Measurements from ENCODE around the gene POR. TPM values are rescaled to one million over a fixed set of nuclear protein-coding genes. Genes with fewer than 3 reads are reported as not detected.
A peak's percentile ranks its signal among the peaks of the same experiment; 100 is the strongest.

Gene POR
- total RNA-seq, 1 experiment from 2014 or later = 151 TPM

- 0 out of 2 replicates have a peak overlapping the region, but pooled peaks have one; percentile 68 for H3K27ac Mint-ChIP-seq
Measured at GRCh38 chr7:75963381-75963995, 48.5 kb downstream of the POR start.

GRCh38 chr7:75965617-75966016 lies 50.7 kb downstream of the POR start:
- no peaks in the 10 kb centered on the region for H3K9me3 Mint-ChIP-seq
- H3K27me3 Mint-ChIP-seq (ENCODE audit: low read depth) = no peaks in the 10 kb centered on the region; the same call in 1 of the 2 replicates
- H3K4me3 Mint-ChIP-seq = no peak overlapping the region
- H3K36me3 Mint-ChIP-seq = peaks cover 15% of the 10 kb centered on the region
- ChIA-PET POLR2A (no interaction called here), CTCF (interaction anchor here (0.5 to 1.3 kb wide), 4 partner anchors 8 to 99 kb away, joined by 3 to 4 read pairs (median 4); no protein-coding TSS in a partner anchor)
- ATAC-seq (no peak), DNase-seq (ENCODE audit: low spot score) (no peak)
- H3K27ac Mint-ChIP-seq = peak overlapping the region; percentile 50
- TF ChIP-seq ZNF138 (CRISPR knock-in tag; conservative IDR thresholded peaks at IDR 0.05) = no peak
- TF ChIP-seq ZMAT4 (CRISPR knock-in tag; IDR thresholded peaks at IDR 0.05) = no peak
- TF ChIP-seq FOXJ3 (CRISPR knock-in tag; IDR thresholded peaks at IDR 0.05; ENCODE audit: borderline replicate concordance) = no peak
- TF ChIP-seq ZNF317 (CRISPR knock-in tag; IDR thresholded peaks at IDR 0.05; ENCODE audit: borderline replicate concordance, low read depth) = no peak
- TF ChIP-seq IRF2 (CRISPR knock-in tag; IDR thresholded peaks at IDR 0.05; ENCODE audit: borderline replicate concordance, low read depth) = no peak
- TF ChIP-seq, protein P1, sequence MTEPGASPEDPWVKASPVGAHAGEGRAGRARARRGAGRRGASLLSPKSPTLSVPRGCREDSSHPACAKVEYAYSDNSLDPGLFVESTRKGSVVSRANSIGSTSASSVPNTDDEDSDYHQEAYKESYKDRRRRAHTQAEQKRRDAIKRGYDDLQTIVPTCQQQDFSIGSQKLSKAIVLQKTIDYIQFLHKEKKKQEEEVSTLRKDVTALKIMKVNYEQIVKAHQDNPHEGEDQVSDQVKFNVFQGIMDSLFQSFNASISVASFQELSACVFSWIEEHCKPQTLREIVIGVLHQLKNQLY (CRISPR knock-in tag; IDR thresholded peaks at IDR 0.05) = no peak
- TF ChIP-seq OVOL2 (CRISPR knock-in tag; IDR thresholded peaks at IDR 0.05; ENCODE audit: borderline replicate concordance) = no peak
- no peak for TF ChIP-seq CBFB (CRISPR knock-in tag; IDR thresholded peaks at IDR 0.05; ENCODE audit: low read depth)
- no peak for TF ChIP-seq ZBTB43 (CRISPR knock-in tag; IDR thresholded peaks at IDR 0.05)
- no peak for TF ChIP-seq FOXP1 (CRISPR knock-in tag; IDR thresholded peaks at IDR 0.05; ENCODE audit: borderline replicate concordance)
- TF ChIP-seq, protein P2, sequence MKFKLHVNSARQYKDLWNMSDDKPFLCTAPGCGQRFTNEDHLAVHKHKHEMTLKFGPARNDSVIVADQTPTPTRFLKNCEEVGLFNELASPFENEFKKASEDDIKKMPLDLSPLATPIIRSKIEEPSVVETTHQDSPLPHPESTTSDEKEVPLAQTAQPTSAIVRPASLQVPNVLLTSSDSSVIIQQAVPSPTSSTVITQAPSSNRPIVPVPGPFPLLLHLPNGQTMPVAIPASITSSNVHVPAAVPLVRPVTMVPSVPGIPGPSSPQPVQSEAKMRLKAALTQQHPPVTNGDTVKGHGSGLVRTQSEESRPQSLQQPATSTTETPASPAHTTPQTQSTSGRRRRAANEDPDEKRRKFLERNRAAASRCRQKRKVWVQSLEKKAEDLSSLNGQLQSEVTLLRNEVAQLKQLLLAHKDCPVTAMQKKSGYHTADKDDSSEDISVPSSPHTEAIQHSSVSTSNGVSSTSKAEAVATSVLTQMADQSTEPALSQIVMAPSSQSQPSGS (CRISPR knock-in tag; IDR thresholded peaks at IDR 0.05; ENCODE audit: borderline replicate concordance, low read depth) = no peak
- H3K4me1 Mint-ChIP-seq = no peaks in the 10 kb centered on the region

More at GRCh38 chr7:75963381-75963995, 48.5 kb downstream of the POR start:
- Mint-ChIP-seq H3K4me3 (no peak overlapping the region), H3K4me1 (peaks cover 6% of the 10 kb centered on the region), H3K9me3 (no peaks in the 10 kb centered on the region), H3K27me3 (ENCODE audit: low read depth) (no peaks in the 10 kb centered on the region; the same call in 1 of the 2 replicates), H3K36me3 (peaks cover 20% of the 10 kb centered on the region)
- TF ChIP-seq, protein P3, sequence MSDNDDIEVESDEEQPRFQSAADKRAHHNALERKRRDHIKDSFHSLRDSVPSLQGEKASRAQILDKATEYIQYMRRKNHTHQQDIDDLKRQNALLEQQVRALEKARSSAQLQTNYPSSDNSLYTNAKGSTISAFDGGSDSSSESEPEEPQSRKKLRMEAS (CRISPR knock-in tag; IDR thresholded peaks at IDR 0.05) = no peak
- TF ChIP-seq SOX15 (CRISPR knock-in tag; IDR thresholded peaks at IDR 0.05) (no peak), NFATC4 (CRISPR knock-in tag; IDR thresholded peaks at IDR 0.05) (no peak), ZMAT4 (CRISPR knock-in tag; IDR thresholded peaks at IDR 0.05) (no peak)
- no peak for DNase-seq (ENCODE audit: low spot score)
- POLR2A ChIA-PET = interaction anchor here (0.5 kb wide), 1 partner anchor 1293 kb away, joined by 3 read pairs; no protein-coding TSS in a partner anchor
- CTCF ChIA-PET = no interaction called here
- ATAC-seq = no peak

- H3K27me3 Mint-ChIP-seq (ENCODE audit: low read depth) = no peaks in the 10 kb centered on the region; the same call in 1 of the 2 replicates
- ChIA-PET CTCF (interaction anchor here (0.5 to 1.3 kb wide), 4 partner anchors 9 to 100 kb away, joined by 3 to 4 read pairs (median 4); no protein-coding TSS in a partner anchor), POLR2A (no interaction called here)
- H3K4me1 Mint-ChIP-seq = no peaks in the 10 kb centered on the region
- peak overlapping the region; percentile 53 for H3K27ac Mint-ChIP-seq
- ATAC-seq (no peak), DNase-seq (ENCODE audit: low spot score) (no peak)
- H3K36me3 Mint-ChIP-seq = peaks cover 13% of the 10 kb centered on the region
- no peak overlapping the region for H3K4me3 Mint-ChIP-seq
- H3K9me3 Mint-ChIP-seq = no peaks in the 10 kb centered on the region
- TF ChIP-seq, protein P4, sequence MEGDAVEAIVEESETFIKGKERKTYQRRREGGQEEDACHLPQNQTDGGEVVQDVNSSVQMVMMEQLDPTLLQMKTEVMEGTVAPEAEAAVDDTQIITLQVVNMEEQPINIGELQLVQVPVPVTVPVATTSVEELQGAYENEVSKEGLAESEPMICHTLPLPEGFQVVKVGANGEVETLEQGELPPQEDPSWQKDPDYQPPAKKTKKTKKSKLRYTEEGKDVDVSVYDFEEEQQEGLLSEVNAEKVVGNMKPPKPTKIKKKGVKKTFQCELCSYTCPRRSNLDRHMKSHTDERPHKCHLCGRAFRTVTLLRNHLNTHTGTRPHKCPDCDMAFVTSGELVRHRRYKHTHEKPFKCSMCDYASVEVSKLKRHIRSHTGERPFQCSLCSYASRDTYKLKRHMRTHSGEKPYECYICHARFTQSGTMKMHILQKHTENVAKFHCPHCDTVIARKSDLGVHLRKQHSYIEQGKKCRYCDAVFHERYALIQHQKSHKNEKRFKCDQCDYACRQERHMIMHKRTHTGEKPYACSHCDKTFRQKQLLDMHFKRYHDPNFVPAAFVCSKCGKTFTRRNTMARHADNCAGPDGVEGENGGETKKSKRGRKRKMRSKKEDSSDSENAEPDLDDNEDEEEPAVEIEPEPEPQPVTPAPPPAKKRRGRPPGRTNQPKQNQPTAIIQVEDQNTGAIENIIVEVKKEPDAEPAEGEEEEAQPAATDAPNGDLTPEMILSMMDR (IDR thresholded peaks at IDR 0.05) = no peak
- TF ChIP-seq GTF2I (CRISPR knock-in tag; conservative IDR thresholded peaks at IDR 0.05) (no peak), E2F5 (CRISPR knock-in tag; IDR thresholded peaks at IDR 0.05) (no peak), ZNF423 (CRISPR knock-in tag; IDR thresholded peaks at IDR 0.05) (no peak), ATF1 (CRISPR knock-in tag; IDR thresholded peaks at IDR 0.05) (no peak)
Measured at GRCh38 chr7:75966190-75966961, 51.4 kb downstream of the POR start.

Data from WTC11 (cell line).